Measurements from ENCODE around the gene MACROD2.

Gene MACROD2

GRCh38 chr20:15596220-15596890 lies 1601.0 kb downstream of the MACROD2 start:
- TF ChIP-seq CTCF (conservative IDR thresholded peaks at IDR 0.05; ENCODE audit: control insufficient read depth, insufficient read depth, low read depth, low read length): no peak
- no peak overlapping the region for H3K4me3 ChIP-seq (ENCODE audit: control insufficient read depth, low read depth, low read length)
- DNase-seq (ENCODE audit: low read depth): peak; percentile 2

GRCh38 chr20:15597306-15597705 lies 1602.0 kb downstream of the MACROD2 start:
- DNase-seq (ENCODE audit: low read depth): no peak
- TF ChIP-seq CTCF (conservative IDR thresholded peaks at IDR 0.05; ENCODE audit: control insufficient read depth, insufficient read depth, low read depth, low read length): no peak
- no peak overlapping the region for H3K4me3 ChIP-seq (ENCODE audit: control insufficient read depth, low read depth, low read length)

- no peak overlapping the region for H3K4me3 ChIP-seq (ENCODE audit: control insufficient read depth, low read depth, low read length)
- DNase-seq (ENCODE audit: low read depth): no peak
- no peak for TF ChIP-seq CTCF (conservative IDR thresholded peaks at IDR 0.05; ENCODE audit: control insufficient read depth, insufficient read depth, low read depth, low read length)
These were observed 1604.6 kb downstream of the MACROD2 start for GRCh38 chr20:15599961-15600360.

GRCh38 chr20:15600565-15600964 lies 1605.2 kb downstream of the MACROD2 start:
- DNase-seq (ENCODE audit: low read depth): no peak
- no peak overlapping the region for H3K4me3 ChIP-seq (ENCODE audit: control insufficient read depth, low read depth, low read length)
- no peak for TF ChIP-seq CTCF (conservative IDR thresholded peaks at IDR 0.05; ENCODE audit: control insufficient read depth, insufficient read depth, low read depth, low read length)

GRCh38 chr20:15603506-15603905 lies 1608.2 kb downstream of the MACROD2 start:
- H3K4me3 ChIP-seq (ENCODE audit: control insufficient read depth, low read depth, low read length): no peak overlapping the region

GRCh38 chr20:15603978-15604805 lies 1608.9 kb downstream of the MACROD2 start:
- no peak for DNase-seq (ENCODE audit: low read depth)
- TF ChIP-seq CTCF (conservative IDR thresholded peaks at IDR 0.05; ENCODE audit: control insufficient read depth, insufficient read depth, low read depth, low read length): no peak
- H3K4me3 ChIP-seq (ENCODE audit: control insufficient read depth, low read depth, low read length): no peak overlapping the region

More at GRCh38 chr20:15603506-15603905, 1608.2 kb downstream of the MACROD2 start:
- no peak for TF ChIP-seq CTCF (conservative IDR thresholded peaks at IDR 0.05; ENCODE audit: control insufficient read depth, insufficient read depth, low read depth, low read length)
- no peak for DNase-seq (ENCODE audit: low read depth)
